Stimulated activated CD4-positive, alpha-beta T cell treated with anti-CD3 and anti-CD28 coated beads, Interleukin-2, amount 100 ng/mL, for 4 hours (primary cell): ENCODE results near the gene TFB2M.

Experiments
- DNase-seq: peaks from one replicate; pipeline ENCODE4 v3.0.0-alpha.2; 2020; ENCODE audit warnings: low read depth

The TFB2M gene

GRCh38 chr1:246550402-246550801, 15.7 kb downstream of the TFB2M start:
- no peak for DNase-seq

GRCh38 chr1:246549665-246550064, 16.4 kb downstream of the TFB2M start:
- DNase-seq, result no peak

GRCh38 chr1:246544001-246544400, 22.1 kb downstream of the TFB2M start:
- no peak for DNase-seq

GRCh38 chr1:246540738-246541491, 25.1 kb downstream of the TFB2M start:
- no peak for DNase-seq

- no peak for DNase-seq
These were observed 28.2 kb downstream of the TFB2M start for GRCh38 chr1:246537887-246538286.

- no peak for DNase-seq
These were observed 28.6 kb downstream of the TFB2M start for GRCh38 chr1:246537441-246537840.

- DNase-seq, result no peak
These were observed 31.9 kb downstream of the TFB2M start for GRCh38 chr1:246534114-246534513.

GRCh38 chr1:246533371-246533905, 32.6 kb downstream of the TFB2M start:
- no peak for DNase-seq

GRCh38 chr1:246532519-246532918, 33.5 kb downstream of the TFB2M start:
- DNase-seq, result no peak

GRCh38 chr1:246530482-246530881, 35.6 kb downstream of the TFB2M start:
- no peak for DNase-seq

- no peak for DNase-seq
These were observed 36.9 kb downstream of the TFB2M start for GRCh38 chr1:246528933-246529731.

GRCh38 chr1:246527402-246528088, 38.5 kb downstream of the TFB2M start:
- DNase-seq, result no peak

GRCh38 chr1:246526915-246527314, 39.1 kb downstream of the TFB2M start:
- no peak for DNase-seq

GRCh38 chr1:246526380-246526779, 39.7 kb downstream of the TFB2M start:
- no peak for DNase-seq

GRCh38 chr1:246519514-246519913, 46.5 kb downstream of the TFB2M start:
- no peak for DNase-seq

GRCh38 chr1:246518456-246519205, 47.4 kb downstream of the TFB2M start:
- no peak for DNase-seq

GRCh38 chr1:246517391-246517790, 48.7 kb downstream of the TFB2M start:
- DNase-seq, result no peak

- DNase-seq, result no peak
These were observed 49.9 kb downstream of the TFB2M start for GRCh38 chr1:246516126-246516525.

GRCh38 chr1:246515390-246516005, 50.6 kb downstream of the TFB2M start:
- no peak for DNase-seq

- no peak for DNase-seq
These were observed 52.3 kb downstream of the TFB2M start for GRCh38 chr1:246513619-246514343.

GRCh38 chr1:246513041-246513440, 53.0 kb downstream of the TFB2M start:
- DNase-seq, result no peak
